Islet of Langerhans (tissue), 1 donor: ENCODE measurements around the gene RASGEF1B.

Source experiments
- FAIRE-seq: peaks from one replicate; lab custom pipeline; 2011; peaks lifted over from hg19 to GRCh38; lab: Jason Lieb, UNC

The RASGEF1B gene

GRCh38 chr4:81471588-81472280 is at the start of gene RASGEF1B:
RASGEF1B (minus strand) TSS chr4:81471907; CDS start chr4:81459508, 12,399 bp downstream.
- peak; percentile 5 for FAIRE-seq

- FAIRE-seq, result no peak
These were observed 48.1 kb upstream of the RASGEF1B start for GRCh38 chr4:81519856-81520255.

GRCh38 chr4:81519427-81519773 is 47.7 kb upstream of the RASGEF1B start:
- no peak for FAIRE-seq

GRCh38 chr4:81518762-81519426 is 47.2 kb upstream of the RASGEF1B start:
- FAIRE-seq, result no peak

GRCh38 chr4:81516241-81516640 is 44.5 kb upstream of the RASGEF1B start:
- FAIRE-seq, result no peak

GRCh38 chr4:81512757-81513501 is 41.2 kb upstream of the RASGEF1B start:
- FAIRE-seq, result no peak

GRCh38 chr4:81512001-81512756 is 40.5 kb upstream of the RASGEF1B start:
- no peak for FAIRE-seq

GRCh38 chr4:81510643-81511178 is 39.0 kb upstream of the RASGEF1B start:
- FAIRE-seq, result no peak

GRCh38 chr4:81509822-81510221 is 38.1 kb upstream of the RASGEF1B start:
- FAIRE-seq, result no peak

- no peak for FAIRE-seq
These were observed 37.5 kb upstream of the RASGEF1B start for GRCh38 chr4:81509191-81509590.

- FAIRE-seq, result no peak
These were observed 36.9 kb upstream of the RASGEF1B start for GRCh38 chr4:81508411-81509185.

GRCh38 chr4:81507530-81507929 is 35.8 kb upstream of the RASGEF1B start:
- no peak for FAIRE-seq

GRCh38 chr4:81506731-81507130 is 35.0 kb upstream of the RASGEF1B start:
- FAIRE-seq, result no peak

GRCh38 chr4:81505726-81506125 is 34.0 kb upstream of the RASGEF1B start:
- FAIRE-seq, result no peak

- FAIRE-seq, result no peak
These were observed 33.4 kb upstream of the RASGEF1B start for GRCh38 chr4:81505004-81505598.

GRCh38 chr4:81504112-81505003 is 32.7 kb upstream of the RASGEF1B start:
- FAIRE-seq, result no peak

GRCh38 chr4:81503586-81503985 is 31.9 kb upstream of the RASGEF1B start:
- no peak for FAIRE-seq

GRCh38 chr4:81502564-81502963 is 30.9 kb upstream of the RASGEF1B start:
- FAIRE-seq, result no peak

GRCh38 chr4:81499840-81500239 is 28.1 kb upstream of the RASGEF1B start:
- no peak for FAIRE-seq

- no peak for FAIRE-seq
These were observed 26.9 kb upstream of the RASGEF1B start for GRCh38 chr4:81498551-81499099.
